COLO829 (cell line): ENCODE results near the gene DNALI1.
"Not testable (repeated sequence)": the region's sequence is repeated elsewhere in the genome, so short reads cannot be mapped to it uniquely, and the experiment has no call there.

Experiments used
- DNase-seq: peaks from one replicate; pipeline ENCODE4 v3.0.0; 2012; ENCODE audit warnings: low spot score

Gene DNALI1

GRCh38 chr1:37556712-37557196 lies at the start of gene DNALI1:
TSS of gene DNALI1 (plus strand) at chr1:37556940. CDS start at chr1:37556995, 55 bp downstream.
- DNase-seq, result peak; percentile 44

- no peak for DNase-seq
Observed at GRCh38 chr1:37509181-37509580, 47.6 kb upstream of the DNALI1 start.

GRCh38 chr1:37513795-37514349 lies 42.9 kb upstream of the DNALI1 start:
- no peak for DNase-seq

- DNase-seq, result peak; percentile 76
Observed at GRCh38 chr1:37514350-37515184, 42.2 kb upstream of the DNALI1 start, which contains the start of gene MEAF6. TSS of gene MEAF6 (minus strand) at chr1:37514766. CDS start at chr1:37514746, 20 bp downstream.

GRCh38 chr1:37515185-37516034 lies 41.3 kb upstream of the DNALI1 start:
- no peak for DNase-seq

GRCh38 chr1:37517569-37517968 lies 39.2 kb upstream of the DNALI1 start:
- no peak for DNase-seq

- DNase-seq, result not testable (repeated sequence)
Observed at GRCh38 chr1:37518241-37518640, 38.5 kb upstream of the DNALI1 start.

GRCh38 chr1:37518929-37519328 lies 37.8 kb upstream of the DNALI1 start:
- not testable (repeated sequence) for DNase-seq

- no peak for DNase-seq
Observed at GRCh38 chr1:37519613-37520012, 37.1 kb upstream of the DNALI1 start.

- not testable (repeated sequence) for DNase-seq
Observed at GRCh38 chr1:37529888-37530287, 26.9 kb upstream of the DNALI1 start.

GRCh38 chr1:37532418-37533156 lies 24.2 kb upstream of the DNALI1 start:
- not testable (repeated sequence) for DNase-seq

- no peak for DNase-seq
Observed at GRCh38 chr1:37533317-37534093, 23.2 kb upstream of the DNALI1 start.

GRCh38 chr1:37537378-37537777 lies 19.4 kb upstream of the DNALI1 start:
- no peak for DNase-seq

- not testable (repeated sequence) for DNase-seq
Observed at GRCh38 chr1:37539154-37539553, 17.6 kb upstream of the DNALI1 start.

- no peak for DNase-seq
Observed at GRCh38 chr1:37540036-37540785, 16.5 kb upstream of the DNALI1 start.

GRCh38 chr1:37544530-37544929 lies 12.2 kb upstream of the DNALI1 start:
- no peak for DNase-seq

GRCh38 chr1:37545019-37545418 lies 11.7 kb upstream of the DNALI1 start:
- no peak for DNase-seq

- DNase-seq, result no peak
Observed at GRCh38 chr1:37549341-37549740, 7.4 kb upstream of the DNALI1 start.

- DNase-seq, result no peak
Observed at GRCh38 chr1:37553598-37553926, 3.2 kb upstream of the DNALI1 start.
